Measurements from ENCODE around the gene MLH1. TPM values are rescaled to one million over a fixed set of nuclear protein-coding genes. Genes with fewer than 3 reads are reported as not detected.
A peak's percentile ranks its signal among the peaks of the same experiment; 100 is the strongest.

MLH1 gene
- total RNA-seq, 1 experiment from 2014 or later, result 79.7 TPM

- no peak overlapping the region for H3K4me3 ChIP-seq (ENCODE audit: low read length)
- DNase-seq (no peak), ATAC-seq (no peak)
- ChIA-PET POLR2A (ENCODE audit: unreplicated experiment) (no interaction called here), CTCF (no interaction called here)
- no peaks in the 10 kb centered on the region for H3K9me3 ChIP-seq (ENCODE audit: low read length)
- no peak for TF ChIP-seq CTCF (conservative IDR thresholded peaks at IDR 0.05; ENCODE audit: low read depth, low read length)
- no TSS peak for BruUV-seq (replicated peaks)
- no peaks in the 10 kb centered on the region for H3K9me2 ChIP-seq (replicated peaks; ENCODE audit: low read length)
- intact Hi-C loops (cut with micrococcal nuclease), result no loop called here
- no peak overlapping the region for H3K27ac ChIP-seq (ENCODE audit: low read length)
- H3K79me2 ChIP-seq (ENCODE audit: low read length), result no peaks in the 10 kb centered on the region
- H3K4me2 ChIP-seq (ENCODE audit: low read length), result 0 out of 2 replicates have a peak overlapping the region, but pooled peaks have one; percentile 0
- H4K20me1 ChIP-seq (ENCODE audit: low read length), result no peaks in the 10 kb centered on the region
- H3K27me3 ChIP-seq (ENCODE audit: low read length), result no peaks in the 10 kb centered on the region
- H2AFZ ChIP-seq (ENCODE audit: low read length), result no peak overlapping the region
- no peaks in the 10 kb centered on the region for H3K36me3 ChIP-seq (ENCODE audit: low read depth, low read length)
- H3F3A ChIP-seq (ENCODE audit: low read length, unreplicated experiment), result no peaks in the 10 kb centered on the region
- no peak overlapping the region for H3K9ac ChIP-seq (ENCODE audit: low read length)
- peaks cover 22% of the 10 kb centered on the region for H3K4me1 ChIP-seq (ENCODE audit: insufficient read depth, low read length)
Measured at GRCh38 chr3:36964817-36965216, 28.5 kb upstream of the MLH1 start.

DNA sequence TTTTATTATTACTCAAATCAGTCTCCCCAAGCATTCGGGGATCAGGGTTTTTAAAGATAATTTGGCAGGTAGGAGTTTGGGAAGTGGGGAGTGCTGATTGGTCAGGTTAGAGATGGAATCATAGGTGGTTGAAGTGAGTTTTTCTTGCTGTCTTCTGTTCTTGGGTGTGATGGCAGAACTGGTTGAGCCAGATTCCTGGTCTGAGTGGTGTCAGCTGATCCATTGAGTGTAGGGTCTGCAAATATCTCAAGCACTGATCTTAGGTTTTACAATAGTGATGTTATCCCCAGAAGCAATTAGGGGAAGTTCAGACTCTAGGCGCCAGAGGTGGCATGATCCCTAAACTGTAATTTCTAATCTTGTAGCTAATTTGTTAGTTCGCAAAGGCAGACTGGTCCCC, 27.9 kb upstream of the MLH1 start:
- peak overlapping the region; percentile 0; the same call in 1 of the 2 replicates for H3K4me2 ChIP-seq (ENCODE audit: low read length)

GRCh38 chr3:36969085-36969484, 24.2 kb upstream of the MLH1 start:
- Histone ChIP-seq H3K27me3 (ENCODE audit: low read length) (no peaks in the 10 kb centered on the region), H3K4me3 (ENCODE audit: low read length) (no peak overlapping the region), H4K20me1 (ENCODE audit: low read length) (no peaks in the 10 kb centered on the region), H3K79me2 (ENCODE audit: low read length) (no peaks in the 10 kb centered on the region), H3F3A (ENCODE audit: low read length, unreplicated experiment) (no peaks in the 10 kb centered on the region), H3K9me3 (ENCODE audit: low read length) (no peaks in the 10 kb centered on the region), H3K4me1 (ENCODE audit: insufficient read depth, low read length) (peaks cover 14% of the 10 kb centered on the region), H3K27ac (ENCODE audit: low read length) (no peak overlapping the region), H3K4me2 (ENCODE audit: low read length) (no peak overlapping the region), H2AFZ (ENCODE audit: low read length) (no peak overlapping the region), H3K9ac (ENCODE audit: low read length) (no peak overlapping the region), H3K36me3 (ENCODE audit: low read depth, low read length) (no peaks in the 10 kb centered on the region), H3K9me2 (replicated peaks; ENCODE audit: low read length) (no peaks in the 10 kb centered on the region)
- ChIA-PET CTCF (no interaction called here), POLR2A (ENCODE audit: unreplicated experiment) (no interaction called here)
- BruUV-seq (replicated peaks), result no TSS peak
- no peak for ATAC-seq
- DNase-seq, result no peak
- intact Hi-C loops (cut with micrococcal nuclease), result no loop called here
- TF ChIP-seq EZH2 (IDR thresholded peaks at IDR 0.05; ENCODE audit: low read length, unreplicated experiment) (no peak), EZH2phosphoT487 (IDR thresholded peaks at IDR 0.05; ENCODE audit: borderline replicate concordance, low read length) (no peak), CTCF (conservative IDR thresholded peaks at IDR 0.05; ENCODE audit: low read depth, low read length) (no peak)

More for the DNA sequence above, 27.9 kb upstream of the MLH1 start:
- Histone ChIP-seq H3K4me3 (ENCODE audit: low read length) (no peak overlapping the region), H2AFZ (ENCODE audit: low read length) (no peak overlapping the region), H3K27ac (ENCODE audit: low read length) (no peak overlapping the region), H3K79me2 (ENCODE audit: low read length) (no peaks in the 10 kb centered on the region), H3K9me3 (ENCODE audit: low read length) (no peaks in the 10 kb centered on the region), H3K9me2 (replicated peaks; ENCODE audit: low read length) (no peaks in the 10 kb centered on the region), H4K20me1 (ENCODE audit: low read length) (no peaks in the 10 kb centered on the region), H3K9ac (ENCODE audit: low read length) (no peak overlapping the region), H3F3A (ENCODE audit: low read length, unreplicated experiment) (no peaks in the 10 kb centered on the region), H3K27me3 (ENCODE audit: low read length) (no peaks in the 10 kb centered on the region), H3K4me1 (ENCODE audit: insufficient read depth, low read length) (peaks cover 17% of the 10 kb centered on the region), H3K36me3 (ENCODE audit: low read depth, low read length) (no peaks in the 10 kb centered on the region)
- TF ChIP-seq EZH2phosphoT487 (IDR thresholded peaks at IDR 0.05; ENCODE audit: borderline replicate concordance, low read length) (no peak), EZH2 (IDR thresholded peaks at IDR 0.05; ENCODE audit: low read length, unreplicated experiment) (no peak), CTCF (conservative IDR thresholded peaks at IDR 0.05; ENCODE audit: low read depth, low read length) (no peak)
- no TSS peak for BruUV-seq (replicated peaks)
- POLR2A ChIA-PET (ENCODE audit: unreplicated experiment), result interaction anchor here (0.6 kb wide), 1 partner anchor 206 kb away, joined by 3 read pairs; no protein-coding TSS in a partner anchor
- CTCF ChIA-PET, result no interaction called here
- intact Hi-C loops (cut with micrococcal nuclease), result no loop called here
- ATAC-seq (no peak), DNase-seq (peak; percentile 64)

Data from PC-3 (cell line).